ENCODE results near the gene SYTL3.

The SYTL3 gene

GRCh38 chr6:158771399-158772152 lies 121.7 kb downstream of the SYTL3 start:
- TF ChIP-seq GATA1 (IDR thresholded peaks at IDR 0.05; ENCODE audit: low read depth, low read length) (no peak), POLR2A (IDR thresholded peaks at IDR 0.05; ENCODE audit: low read length) (no peak)
- no peak for DNase-seq

GRCh38 chr6:158772172-158772571 lies 122.3 kb downstream of the SYTL3 start:
- no peak for DNase-seq
- no peak for TF ChIP-seq GATA1 (IDR thresholded peaks at IDR 0.05; ENCODE audit: low read depth, low read length)
- no peak for TF ChIP-seq POLR2A (IDR thresholded peaks at IDR 0.05; ENCODE audit: low read length)

GRCh38 chr6:158772851-158773371 lies 123.1 kb downstream of the SYTL3 start:
- no peak for DNase-seq
- TF ChIP-seq GATA1 (IDR thresholded peaks at IDR 0.05; ENCODE audit: low read depth, low read length) (no peak), POLR2A (IDR thresholded peaks at IDR 0.05; ENCODE audit: low read length) (no peak)

- no peak for DNase-seq
- TF ChIP-seq GATA1 (IDR thresholded peaks at IDR 0.05; ENCODE audit: low read depth, low read length) = no peak
- no peak for TF ChIP-seq POLR2A (IDR thresholded peaks at IDR 0.05; ENCODE audit: low read length)
These were observed 124.0 kb downstream of the SYTL3 start for GRCh38 chr6:158773581-158774449.

- DNase-seq = no peak
- TF ChIP-seq GATA1 (IDR thresholded peaks at IDR 0.05; ENCODE audit: low read depth, low read length) = no peak
- TF ChIP-seq POLR2A (IDR thresholded peaks at IDR 0.05; ENCODE audit: low read length) = no peak
These were observed 125.0 kb downstream of the SYTL3 start for GRCh38 chr6:158774717-158775449.

- DNase-seq = no peak
- no peak for TF ChIP-seq POLR2A (IDR thresholded peaks at IDR 0.05; ENCODE audit: low read length)
- TF ChIP-seq GATA1 (IDR thresholded peaks at IDR 0.05; ENCODE audit: low read depth, low read length) = no peak
These were observed 126.0 kb downstream of the SYTL3 start for GRCh38 chr6:158775832-158776231.

- no peak for DNase-seq
- no peak for TF ChIP-seq GATA1 (IDR thresholded peaks at IDR 0.05; ENCODE audit: low read depth, low read length)
- TF ChIP-seq POLR2A (IDR thresholded peaks at IDR 0.05; ENCODE audit: low read length) = no peak
These were observed 126.9 kb downstream of the SYTL3 start for GRCh38 chr6:158776737-158777136.

- DNase-seq = no peak
- no peak for TF ChIP-seq GATA1 (IDR thresholded peaks at IDR 0.05; ENCODE audit: low read depth, low read length)
- no peak for TF ChIP-seq POLR2A (IDR thresholded peaks at IDR 0.05; ENCODE audit: low read length)
These were observed 127.7 kb downstream of the SYTL3 start for GRCh38 chr6:158777510-158777909.

GRCh38 chr6:158778005-158778527 lies 128.2 kb downstream of the SYTL3 start:
- TF ChIP-seq GATA1 (IDR thresholded peaks at IDR 0.05; ENCODE audit: low read depth, low read length) (no peak), POLR2A (IDR thresholded peaks at IDR 0.05; ENCODE audit: low read length) (no peak)
- DNase-seq = no peak

- no peak for TF ChIP-seq GATA1 (IDR thresholded peaks at IDR 0.05; ENCODE audit: low read depth, low read length)
- no peak for TF ChIP-seq POLR2A (IDR thresholded peaks at IDR 0.05; ENCODE audit: low read length)
- DNase-seq = no peak
These were observed 130.5 kb downstream of the SYTL3 start for GRCh38 chr6:158780246-158780884.

GRCh38 chr6:158780988-158781691 lies 131.3 kb downstream of the SYTL3 start:
- DNase-seq = no peak
- TF ChIP-seq POLR2A (IDR thresholded peaks at IDR 0.05; ENCODE audit: low read length) (no peak), GATA1 (IDR thresholded peaks at IDR 0.05; ENCODE audit: low read depth, low read length) (no peak)

- no peak for DNase-seq
- no peak for TF ChIP-seq POLR2A (IDR thresholded peaks at IDR 0.05; ENCODE audit: low read length)
- no peak for TF ChIP-seq GATA1 (IDR thresholded peaks at IDR 0.05; ENCODE audit: low read depth, low read length)
These were observed 132.0 kb downstream of the SYTL3 start for GRCh38 chr6:158781692-158782373.
